HCT116 (cell line): ENCODE results near the gene MMP13. TPM values are rescaled to one million over a fixed set of nuclear protein-coding genes. Genes with fewer than 3 reads are reported as not detected.

Source experiments
- ATAC-seq: fragments of 200-7000 bp; cut with Tn5 transposase; 2 replicates; pipeline ENCODE4 v1.9.1; 2020; ENCODE audit warnings: mild to moderate bottlenecking, moderate library complexity
- BruUV-seq: library from RNA; stranded (reverse); fragments of 400-500 nt; replicated peaks from 2 replicates; lab custom pipeline; 2021; lab: Mats Ljungman, UMichigan
- CTCF ChIA-PET: fragments of 300-600 bp; sonication (Branson Sonifier 250); formaldehyde crosslinking; loops from one replicate; lab custom pipeline; 2021; ENCODE audit warnings: antibody characterized with exemption; lab: Charles Lee
- POLR2A ChIA-PET: fragments of 300-600, 350-600 bp; sonication (Branson Sonifier 250); formaldehyde crosslinking; loops from one replicate; lab custom pipeline; 2021; ENCODE audit warnings: antibody characterized with exemption; lab: Charles Lee
- RAD21 ChIA-PET, 2 experiments: fragments of 300-600 bp; sonication (Branson Sonifier 250); formaldehyde crosslinking; loops; one replicate each; lab custom pipeline; 2023; ENCODE audit warnings: low total read pairs in 2 of 2; ENCODE audit not compliant: uncharacterized antibody in 2 of 2, unreplicated experiment in 2 of 2, low non-redundant PET in 1 of 2; lab: Charles Lee
- DNase-seq: peaks from one replicate; pipeline ENCODE4 v3.0.0-alpha.2; 2010; ENCODE audit warnings: low read depth, low spot score
- H2AFZ ChIP-seq: fragments of 200-600 bp; shearing (Covaris generic), sonication (generic); 2 replicates; pipeline ENCODE4 v1.6.1; 2017; ENCODE audit warnings: low read depth, mixed run types, mixed read lengths, antibody characterized with exemption, low read length; ENCODE audit not compliant: poor library complexity, severe bottlenecking
- H3K27ac ChIP-seq: 2 replicates; pipeline ENCODE4 v1.5.1; 2012; ENCODE audit warnings: low read depth, low read length
- H3K27me3 ChIP-seq: fragments of 200-600 bp; sonication (generic); 2 replicates; pipeline ENCODE4 v1.6.1; 2016; ENCODE audit warnings: mixed run types, low read length, mixed read lengths; ENCODE audit not compliant: insufficient read depth
- H3K36me3 ChIP-seq, 2 experiments: fragments of 200-500 bp in 1 of 2; fragments of 200-600 bp in 1 of 2; sonication (Bioruptor generic) in 1 of 2; sonication (generic) in 1 of 2; 2 replicates each; pipeline versions ENCODE4 v1.5.1 to v1.6.1; 2014 to 2016; ENCODE audit warnings: low read length in 2 of 2, inconsistent platforms in 1 of 2, mixed read lengths in 1 of 2, mixed run types in 1 of 2; ENCODE audit not compliant: insufficient read depth in 2 of 2, control insufficient read depth in 1 of 2
- H3K4me1 ChIP-seq, 2 experiments: fragments of 200-600 bp in 1 of 2; sonication (generic) in 1 of 2; 2 replicates each; pipeline versions ENCODE4 v1.5.1 to v1.6.1; 2012 to 2017; ENCODE audit warnings: low read length in 2 of 2, inconsistent platforms in 1 of 2, mild to moderate bottlenecking in 1 of 2, mixed read lengths in 1 of 2, mixed run types in 1 of 2, moderate library complexity in 1 of 2; ENCODE audit not compliant: insufficient read depth in 2 of 2, control insufficient read depth in 1 of 2
- H3K4me2 ChIP-seq: fragments of 200-600 bp; sonication (generic); 2 replicates; pipeline ENCODE4 v1.6.1; 2017; ENCODE audit warnings: mixed run types, low read length, mixed read lengths
- H3K4me3 ChIP-seq, 2 experiments: fragments of 200-600 bp in 1 of 2; sonication (generic) in 1 of 2; replicated peaks in 1 of 2; 2 replicates each; pipeline ENCODE4 v1.5.1; 2011 to 2016; ENCODE audit warnings: low read length in 2 of 2, control low read depth in 1 of 2, low read depth in 1 of 2, mild to moderate bottlenecking in 1 of 2, mixed read lengths in 1 of 2, mixed run types in 1 of 2
- H3K79me2 ChIP-seq: fragments of 200-600 bp; sonication (generic); 2 replicates; pipeline ENCODE4 v1.6.1; 2017; ENCODE audit warnings: mild to moderate bottlenecking, mixed run types, low read length, moderate library complexity, mixed read lengths; ENCODE audit not compliant: insufficient read depth
- H3K9ac ChIP-seq: fragments of 200-600 bp; sonication (generic); 2 replicates; pipeline ENCODE4 v1.6.1; 2016; ENCODE audit warnings: low read length, mixed read lengths
- H3K9me2 ChIP-seq: fragments of 200-600 bp; sonication (generic), shearing (Covaris generic); 2 replicates; pipeline ENCODE4 v1.6.1; 2017; ENCODE audit warnings: mixed run types, mild to moderate bottlenecking, moderate library complexity; ENCODE audit not compliant: insufficient read depth
- H3K9me3 ChIP-seq, 2 experiments: fragments of 200-500 bp in 1 of 2; fragments of 200-600 bp in 1 of 2; sonication (Bioruptor generic) in 1 of 2; sonication (generic) in 1 of 2; 2 replicates each; pipeline ENCODE4 v1.6.1; 2014 to 2017; ENCODE audit warnings: low read length in 2 of 2, mixed read lengths in 2 of 2, inconsistent platforms in 1 of 2, low read depth in 1 of 2, mild to moderate bottlenecking in 1 of 2, mixed run types in 1 of 2, moderate library complexity in 1 of 2; ENCODE audit not compliant: control insufficient read depth in 1 of 2, insufficient read depth in 1 of 2
- H4K20me1 ChIP-seq: fragments of 200-600 bp; sonication (generic), shearing (Covaris generic); 2 replicates; pipeline ENCODE4 v1.6.1; 2017; ENCODE audit warnings: mixed run types, mild to moderate bottlenecking, moderate library complexity; ENCODE audit not compliant: insufficient read depth
- ATF3 ChIP-seq: IDR thresholded peaks from 2 replicates; pipeline ENCODE4 v1.6.1; 2012
- CBX3 ChIP-seq: IDR thresholded peaks from 2 replicates; pipeline ENCODE4 v1.6.1; 2012; ENCODE audit warnings: low read depth
- CEBPB ChIP-seq: IDR thresholded peaks from 2 replicates; pipeline ENCODE4 v1.6.1; 2012; ENCODE audit warnings: low read depth
- EZH2 ChIP-seq: fragments of 200-600 bp; sonication (generic); IDR thresholded peaks from 2 replicates; pipeline ENCODE4 v1.6.1; 2017; ENCODE audit warnings: antibody characterized with exemption, mixed run types
- EZH2phosphoT487 ChIP-seq: fragments of 200-600 bp; IDR thresholded peaks from 2 replicates; pipeline ENCODE4 v1.6.1; 2018; ENCODE audit warnings: antibody characterized with exemption, borderline replicate concordance
- FOSL1 ChIP-seq: IDR thresholded peaks from 2 replicates; pipeline ENCODE4 v1.6.1; 2012; ENCODE audit warnings: low read depth
- JUND ChIP-seq: IDR thresholded peaks from 2 replicates; pipeline ENCODE4 v1.6.1; 2012
- MAX ChIP-seq: IDR thresholded peaks from 2 replicates; pipeline ENCODE4 v1.6.1; 2012
- POLR2A ChIP-seq: IDR thresholded peaks from 2 replicates; pipeline ENCODE4 v1.7.0; 2011; ENCODE audit warnings: borderline replicate concordance; ENCODE audit not compliant: insufficient read depth, insufficient read length; ENCODE audit errors: extremely low read depth
- RAD21 ChIP-seq: IDR thresholded peaks from 2 replicates; pipeline ENCODE4 v1.6.1; 2012; ENCODE audit warnings: low read depth, mild to moderate bottlenecking
- SIN3A ChIP-seq: IDR thresholded peaks from 2 replicates; pipeline ENCODE4 v1.6.1; 2012; ENCODE audit warnings: low read depth
- SP1 ChIP-seq: IDR thresholded peaks from 2 replicates; pipeline ENCODE4 v1.6.1; 2012; ENCODE audit warnings: low read depth
- SRF ChIP-seq: IDR thresholded peaks from 2 replicates; pipeline ENCODE4 v1.6.1; 2012; ENCODE audit warnings: low read depth
- TCF7L2 ChIP-seq: IDR thresholded peaks from 2 replicates; pipeline ENCODE4 v1.7.0; 2011; ENCODE audit warnings: borderline replicate concordance, inconsistent platforms; ENCODE audit not compliant: insufficient read depth, insufficient read length; ENCODE audit errors: extremely low read depth
- ZFX ChIP-seq: fragments of 450-650 bp; IDR thresholded peaks from 2 replicates; pipeline ENCODE4 v1.6.1; 2017
- ZNF274 ChIP-seq: fragments of 200-500 bp; sonication (Bioruptor generic); IDR thresholded peaks from 2 replicates; pipeline ENCODE4 v1.6.1; 2014; ENCODE audit warnings: mild to moderate bottlenecking, low read depth, low read length, inconsistent platforms
- intact Hi-C: fragments of 100-400 bp; cut with micrococcal nuclease; formaldehyde crosslinking; loops from 2 replicates; pipeline ENCODE4 v1.10.0; 2022
- total RNA-seq: library from RNA; stranded (reverse); gene quantifications from one replicate; pipeline ENCODE4 v1.2.1, GENCODE V29; 2021; ENCODE audit not compliant: unreplicated experiment
- TF ChIP-seq, protein P1 (sequence below): IDR thresholded peaks from 2 replicates; pipeline ENCODE4 v1.6.1; 2012; ENCODE audit warnings: low read depth

MMP13 gene
- total RNA-seq, 1 experiment from 2014 or later, result not detected

DNA sequence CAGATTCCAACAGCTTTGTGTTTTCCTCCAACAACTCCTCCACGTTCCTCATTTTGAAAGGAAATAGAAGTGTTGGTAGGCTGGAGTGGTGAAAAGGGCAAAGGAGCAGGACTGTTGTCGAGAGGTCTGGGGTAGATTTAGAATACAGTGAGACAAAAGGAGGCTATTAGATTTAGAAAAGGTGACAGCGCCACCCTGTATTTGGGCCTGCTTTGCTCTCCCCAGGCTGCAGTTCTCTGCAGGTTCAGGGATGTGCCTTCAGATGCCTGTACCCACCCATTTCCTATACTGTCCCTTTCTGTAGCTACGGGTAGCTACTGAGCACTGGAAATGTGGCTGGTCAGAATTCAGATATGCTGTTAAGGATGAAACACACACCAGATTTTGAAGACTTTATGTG, 20.8 kb downstream of the MMP13 start (continued):
- TF ChIP-seq, protein P1, sequence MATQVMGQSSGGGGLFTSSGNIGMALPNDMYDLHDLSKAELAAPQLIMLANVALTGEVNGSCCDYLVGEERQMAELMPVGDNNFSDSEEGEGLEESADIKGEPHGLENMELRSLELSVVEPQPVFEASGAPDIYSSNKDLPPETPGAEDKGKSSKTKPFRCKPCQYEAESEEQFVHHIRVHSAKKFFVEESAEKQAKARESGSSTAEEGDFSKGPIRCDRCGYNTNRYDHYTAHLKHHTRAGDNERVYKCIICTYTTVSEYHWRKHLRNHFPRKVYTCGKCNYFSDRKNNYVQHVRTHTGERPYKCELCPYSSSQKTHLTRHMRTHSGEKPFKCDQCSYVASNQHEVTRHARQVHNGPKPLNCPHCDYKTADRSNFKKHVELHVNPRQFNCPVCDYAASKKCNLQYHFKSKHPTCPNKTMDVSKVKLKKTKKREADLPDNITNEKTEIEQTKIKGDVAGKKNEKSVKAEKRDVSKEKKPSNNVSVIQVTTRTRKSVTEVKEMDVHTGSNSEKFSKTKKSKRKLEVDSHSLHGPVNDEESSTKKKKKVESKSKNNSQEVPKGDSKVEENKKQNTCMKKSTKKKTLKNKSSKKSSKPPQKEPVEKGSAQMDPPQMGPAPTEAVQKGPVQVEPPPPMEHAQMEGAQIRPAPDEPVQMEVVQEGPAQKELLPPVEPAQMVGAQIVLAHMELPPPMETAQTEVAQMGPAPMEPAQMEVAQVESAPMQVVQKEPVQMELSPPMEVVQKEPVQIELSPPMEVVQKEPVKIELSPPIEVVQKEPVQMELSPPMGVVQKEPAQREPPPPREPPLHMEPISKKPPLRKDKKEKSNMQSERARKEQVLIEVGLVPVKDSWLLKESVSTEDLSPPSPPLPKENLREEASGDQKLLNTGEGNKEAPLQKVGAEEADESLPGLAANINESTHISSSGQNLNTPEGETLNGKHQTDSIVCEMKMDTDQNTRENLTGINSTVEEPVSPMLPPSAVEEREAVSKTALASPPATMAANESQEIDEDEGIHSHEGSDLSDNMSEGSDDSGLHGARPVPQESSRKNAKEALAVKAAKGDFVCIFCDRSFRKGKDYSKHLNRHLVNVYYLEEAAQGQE, result no peak
- TF ChIP-seq JUND (no peak), EZH2 (no peak), TCF7L2 (no peak), ZNF274 (no peak), SIN3A (no peak), EZH2phosphoT487 (no peak), SP1 (no peak), MAX (no peak), RAD21 (no peak), POLR2A (no peak), ZFX (no peak)

- H3K9me2 ChIP-seq, result no peaks in the 10 kb centered on the region
- no peaks in the 10 kb centered on the region; the same call in 1 of the 2 replicates for H3K27me3 ChIP-seq
- CTCF ChIA-PET, result no interaction called here
- H3K79me2 ChIP-seq, result no peaks in the 10 kb centered on the region
- RAD21 ChIA-PET, result no interaction called here
- no peaks in the 10 kb centered on the region for H3K9me3 ChIP-seq
- no peaks in the 10 kb centered on the region for H3K36me3 ChIP-seq
- no peaks in the 10 kb centered on the region for H3K4me1 ChIP-seq
- no peak overlapping the region for H3K27ac ChIP-seq
- POLR2A ChIA-PET, result no interaction called here
- TF ChIP-seq MAX, result no peak
- no peak for TF ChIP-seq CEBPB
- no peak for TF ChIP-seq ZNF274
- TF ChIP-seq CBX3, result no peak
- TF ChIP-seq ZFX, result no peak
- no peak for TF ChIP-seq FOSL1
- TF ChIP-seq, protein P1, result no peak
- TF ChIP-seq SRF, result no peak
- no peak for TF ChIP-seq TCF7L2
- no peak for TF ChIP-seq JUND
- TF ChIP-seq ATF3, result no peak
- TF ChIP-seq EZH2phosphoT487, result no peak
- TF ChIP-seq, all 23 proteins: peak for 0
- Histone ChIP-seq H4K20me1 (no peaks in the 10 kb centered on the region), H3K4me2 (no peak overlapping the region), H3K9ac (no peak overlapping the region), H2AFZ (no peak overlapping the region), H3K4me3 (no peak overlapping the region)
- DNase-seq (no peak), ATAC-seq (0 out of 2 replicates have a peak, but pooled peaks have one; percentile 30)
- intact Hi-C loops, result no loop called here
- no TSS peak for BruUV-seq
These were observed 21.9 kb downstream of the MMP13 start for GRCh38 chr11:102933627-102934026.
